Fibroblast of skin of back (primary cell): ENCODE measurements around the gene SH3GL3.
A peak's percentile ranks its signal among the peaks of the same experiment; 100 is the strongest.

ENCODE experiments used
- DNase-seq: peaks from one replicate; pipeline ENCODE4 v3.0.0-alpha.2; 2013

The SH3GL3 gene

GRCh38 chr15:83626171-83626802 lies 179.1 kb downstream of the SH3GL3 start:
- DNase-seq: peak; percentile 41

- DNase-seq: no peak
Measured at GRCh38 chr15:83631534-83631933, 184.4 kb downstream of the SH3GL3 start.

- DNase-seq: no peak
Measured at GRCh38 chr15:83643201-83643600, 196.1 kb downstream of the SH3GL3 start.

DNA sequence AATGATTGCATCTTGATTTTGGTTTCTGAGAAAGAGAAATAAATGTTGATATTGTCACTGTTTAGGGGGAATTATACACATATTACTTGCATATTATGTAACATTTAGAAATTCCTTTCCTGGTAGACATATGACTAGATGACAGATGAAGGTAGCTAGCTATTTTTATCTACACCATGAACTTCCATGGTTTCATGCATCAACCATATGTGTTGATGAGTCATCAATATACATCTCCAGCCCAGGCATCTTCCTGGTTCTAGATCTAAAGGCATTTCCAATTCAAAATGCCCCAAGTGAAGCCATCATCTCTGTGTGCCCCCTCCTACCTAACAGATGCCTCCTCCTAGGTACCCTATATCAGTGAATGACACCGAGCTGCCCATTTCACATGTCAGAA lies 197.3 kb downstream of the SH3GL3 start:
- DNase-seq: no peak

- DNase-seq: no peak
Measured at GRCh38 chr15:83650831-83651230, 203.7 kb downstream of the SH3GL3 start.

GRCh38 chr15:83651541-83651940 lies 204.4 kb downstream of the SH3GL3 start:
- DNase-seq: no peak

DNA sequence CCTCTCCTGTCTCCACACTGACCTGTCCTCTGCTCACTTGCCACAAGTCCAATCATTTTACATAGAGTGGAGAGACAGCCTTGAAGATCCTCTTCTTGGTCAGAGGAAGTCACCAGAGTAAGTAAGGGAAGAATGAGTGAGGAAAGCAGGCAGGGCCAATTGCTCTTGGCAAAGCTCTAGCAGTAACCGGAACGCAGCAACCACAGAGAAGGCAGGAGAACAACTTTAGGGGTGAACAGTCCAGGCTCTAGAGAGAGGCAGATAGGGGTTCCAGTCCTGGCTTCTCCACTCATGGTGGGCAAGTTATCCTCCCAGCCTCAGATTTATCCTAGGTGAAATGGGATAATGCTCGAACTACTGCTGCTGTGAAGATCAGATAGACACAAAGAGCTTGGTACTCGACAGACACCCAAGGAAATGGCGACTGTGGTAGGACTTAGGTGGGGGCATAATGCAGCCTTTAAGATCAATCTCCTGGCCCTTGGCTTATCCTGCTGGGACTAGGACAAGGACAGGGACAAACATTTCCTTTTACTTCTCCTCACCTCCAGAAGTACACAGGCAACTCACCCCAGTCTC lies 205.6 kb downstream of the SH3GL3 start:
- no peak for DNase-seq

DNA sequence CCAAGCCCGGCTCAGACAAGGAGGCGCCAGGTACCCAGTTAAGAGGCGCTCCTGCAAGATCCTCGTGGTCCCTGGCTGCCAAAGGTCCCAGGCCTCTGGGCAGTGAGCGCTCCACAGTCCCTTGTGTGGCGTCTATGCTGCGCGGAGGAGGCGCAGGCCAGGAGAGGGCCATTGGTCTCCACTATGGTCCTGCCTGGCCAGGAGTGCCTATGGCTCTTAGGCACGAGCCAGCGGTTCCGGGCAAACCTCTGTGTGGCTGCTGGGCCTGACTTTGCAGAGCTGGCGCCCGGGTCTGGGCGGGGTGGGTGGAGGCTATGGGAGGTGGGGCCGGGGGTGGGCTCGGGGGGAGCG lies 206.1 kb downstream of the SH3GL3 start:
- DNase-seq: no peak

- DNase-seq: peak; percentile 71
Measured at GRCh38 chr15:83653639-83654378, 206.7 kb downstream of the SH3GL3 start, which contains the start of gene ADAMTSL3. Gene ADAMTSL3, plus strand, starts transcription at chr15:83654123. Its CDS starts 1,639 bp downstream, at chr15:83655762.

GRCh38 chr15:83654379-83655236 lies 207.5 kb downstream of the SH3GL3 start:
- DNase-seq: no peak

DNA sequence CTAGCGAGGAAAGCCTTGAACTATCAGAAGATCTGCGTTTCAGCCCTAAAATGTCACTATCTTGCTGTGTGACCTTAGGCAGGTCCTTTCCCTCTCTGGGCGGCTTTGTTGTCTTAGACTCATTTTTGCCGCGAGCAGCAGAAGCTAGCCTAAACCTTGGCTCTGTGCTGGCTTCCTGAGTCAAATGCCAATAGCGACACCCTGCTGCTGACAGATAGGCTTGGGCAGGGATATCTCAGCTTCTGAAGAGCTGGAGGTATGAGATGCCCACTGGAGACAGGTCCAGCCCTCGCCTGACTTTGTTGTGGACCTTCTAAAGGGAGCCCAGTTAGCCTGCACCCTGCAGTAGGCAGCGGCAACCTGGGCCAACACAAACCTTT lies 208.1 kb downstream of the SH3GL3 start:
- DNase-seq: no peak

DNA sequence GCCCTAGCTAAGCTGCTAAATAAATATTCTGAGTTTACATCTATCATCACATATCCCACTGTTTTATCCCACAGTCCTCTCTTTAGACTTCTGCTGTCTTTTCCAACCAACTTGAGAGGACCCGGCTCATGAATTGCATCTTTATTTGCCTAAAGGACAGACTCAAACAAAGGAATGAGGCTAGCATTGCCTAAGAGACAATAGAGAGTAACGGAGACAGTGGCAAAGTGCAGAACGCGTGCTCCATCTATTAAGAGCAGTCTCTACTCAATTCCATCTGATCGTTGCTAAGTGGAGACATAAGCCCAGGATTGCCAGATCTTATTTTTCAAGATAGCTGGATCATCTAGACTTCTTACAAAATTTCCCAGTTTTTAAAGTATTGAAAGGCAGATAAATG lies 209.1 kb downstream of the SH3GL3 start:
- DNase-seq: no peak

- no peak for DNase-seq
Measured at GRCh38 chr15:83656943-83657528, 209.9 kb downstream of the SH3GL3 start.

DNA sequence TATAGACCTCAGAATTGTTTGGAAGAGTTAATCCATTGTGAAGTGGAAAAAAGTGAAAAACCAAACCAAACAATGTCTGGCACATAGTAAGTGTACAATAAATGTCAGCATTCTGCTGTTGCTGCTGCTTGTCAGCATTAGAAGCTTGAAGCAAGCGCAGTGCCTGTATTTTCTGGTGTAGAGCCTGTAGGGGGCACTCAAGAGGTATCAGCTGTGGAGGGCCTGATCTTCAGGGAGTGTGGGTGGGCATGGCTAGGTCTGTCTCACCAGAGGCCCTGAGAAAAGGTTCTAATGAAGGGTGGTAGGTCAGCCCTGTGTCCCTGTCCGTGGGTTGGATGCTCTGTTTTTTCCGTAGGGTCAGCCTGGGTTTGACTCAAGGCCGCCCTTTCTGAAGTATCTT lies 210.4 kb downstream of the SH3GL3 start:
- DNase-seq: no peak

DNA sequence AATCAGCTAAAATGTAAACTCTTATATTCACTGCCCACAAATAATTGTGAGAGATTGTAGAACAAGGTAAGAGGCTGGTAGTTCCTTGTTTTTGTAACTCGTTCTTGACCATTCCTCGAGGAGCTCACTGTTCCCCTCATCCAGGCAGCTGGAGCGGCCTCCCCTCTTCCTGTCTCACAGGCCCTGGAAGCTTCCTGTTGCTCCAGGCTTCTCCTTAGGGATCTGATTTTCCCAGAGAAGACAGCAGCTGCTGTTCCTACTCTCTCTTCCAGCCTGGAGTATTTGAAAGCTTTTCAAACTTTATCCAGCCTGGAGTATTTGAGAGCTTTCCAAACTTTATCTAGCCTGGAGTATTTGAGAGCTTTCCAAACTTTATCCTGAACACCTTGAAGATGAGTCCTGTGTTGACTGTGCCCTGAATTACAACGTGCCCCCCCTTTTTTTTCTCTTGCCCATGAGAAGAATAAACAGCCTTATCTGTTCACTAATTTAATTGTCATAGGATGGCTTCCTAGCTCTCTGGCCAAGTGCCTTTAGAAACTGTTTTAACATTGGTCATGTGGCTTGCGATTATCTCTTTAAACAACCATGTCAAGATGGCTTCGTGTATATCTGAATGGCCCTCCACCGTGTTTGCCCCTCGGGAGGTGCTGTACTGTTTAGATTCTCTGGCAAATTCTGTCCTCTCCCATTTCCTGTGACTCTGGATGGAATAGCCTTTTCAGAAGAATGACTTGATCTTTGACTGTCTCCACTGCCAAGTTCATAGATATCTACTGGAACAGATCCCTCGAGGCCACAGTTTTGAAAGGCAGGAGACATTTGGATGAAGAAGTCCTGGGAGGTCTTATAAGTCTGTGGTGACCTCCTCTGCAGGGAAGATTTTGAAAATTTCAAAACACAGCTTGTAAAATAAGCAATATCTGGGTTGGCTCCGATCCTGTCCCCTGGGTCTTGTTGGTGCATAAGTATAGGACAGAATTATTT lies 211.6 kb downstream of the SH3GL3 start:
- no peak for DNase-seq

DNA sequence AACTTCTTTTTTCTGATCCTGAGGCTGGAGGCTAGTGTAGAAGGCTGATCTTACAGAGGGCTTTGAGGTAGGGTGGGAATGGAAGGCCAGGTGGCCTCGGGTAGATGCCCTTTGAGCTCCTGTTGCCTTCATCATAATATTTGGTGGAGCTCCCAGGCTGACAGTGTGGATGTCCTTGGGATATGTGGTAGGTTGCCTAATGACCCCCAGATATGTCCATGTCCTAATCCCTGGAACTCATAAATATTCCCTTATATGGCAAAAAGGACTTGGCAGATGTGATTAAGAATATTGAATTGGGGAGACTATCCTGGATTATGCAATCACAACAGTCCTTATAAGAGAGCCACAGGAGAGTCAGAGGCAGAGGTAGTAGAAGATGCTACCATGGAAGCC lies 212.3 kb downstream of the SH3GL3 start:
- DNase-seq: no peak

GRCh38 chr15:83665480-83665879 lies 218.3 kb downstream of the SH3GL3 start:
- no peak for DNase-seq
